ENCODE measurements around the gene PRKAG2.
"Not testable (repeated sequence)": the region's sequence is repeated elsewhere in the genome, so short reads cannot be mapped to it uniquely, and the experiment has no call there.

Gene PRKAG2

GRCh38 chr7:151832138-151832537 is 44.8 kb downstream of the PRKAG2 start:
- no peak for DNase-seq

GRCh38 chr7:151831606-151832005 is 45.3 kb downstream of the PRKAG2 start:
- DNase-seq, result no peak

GRCh38 chr7:151830121-151830830 is 46.6 kb downstream of the PRKAG2 start:
- DNase-seq, result no peak

- no peak for DNase-seq
These were observed 47.2 kb downstream of the PRKAG2 start for GRCh38 chr7:151829707-151830106.

- peak in 1 of 2 experiments; percentile 25 for DNase-seq
These were observed 49.3 kb downstream of the PRKAG2 start for GRCh38 chr7:151827620-151828019.

- not testable (repeated sequence) for DNase-seq
These were observed 50.6 kb downstream of the PRKAG2 start for GRCh38 chr7:151826316-151826715.

- DNase-seq, result peak; percentile 74 to 92
These were observed 51.2 kb downstream of the PRKAG2 start for GRCh38 chr7:151825721-151826120.

- no peak for DNase-seq
These were observed 52.5 kb downstream of the PRKAG2 start for GRCh38 chr7:151824373-151824933.

GRCh38 chr7:151823566-151824372 is 53.1 kb downstream of the PRKAG2 start:
- DNase-seq, result no peak

- DNase-seq, result no peak
These were observed 54.3 kb downstream of the PRKAG2 start for GRCh38 chr7:151822541-151823181.

GRCh38 chr7:151821806-151822540 is 54.9 kb downstream of the PRKAG2 start:
- no peak for DNase-seq

GRCh38 chr7:151821226-151821625 is 55.7 kb downstream of the PRKAG2 start:
- no peak for DNase-seq

GRCh38 chr7:151820491-151821105 is 56.3 kb downstream of the PRKAG2 start:
- no peak for DNase-seq

GRCh38 chr7:151819866-151820265 is 57.0 kb downstream of the PRKAG2 start:
- DNase-seq, result no peak

- DNase-seq, result peak; percentile 66 to 81
These were observed 58.0 kb downstream of the PRKAG2 start for GRCh38 chr7:151818674-151819519.

GRCh38 chr7:151817981-151818673 is 58.8 kb downstream of the PRKAG2 start:
- no peak for DNase-seq

GRCh38 chr7:151817315-151817690 is 59.6 kb downstream of the PRKAG2 start:
- no peak for DNase-seq

GRCh38 chr7:151816562-151817314 is 60.2 kb downstream of the PRKAG2 start:
- no peak for DNase-seq

- no peak for DNase-seq
These were observed 61.5 kb downstream of the PRKAG2 start for GRCh38 chr7:151815419-151815818.
